HG02970 (cell line): ENCODE measurements around the gene TMEM97.

Experiments used
- ATAC-seq: cut with Tn5 transposase; IDR thresholded peaks from one replicate; pipeline ENCODE4 v1.9.1; 2021; ENCODE audit warnings: mild to moderate bottlenecking, moderate library complexity, moderate number of reproducible peaks; ENCODE audit not compliant: unreplicated experiment, low FRiP score

TMEM97 gene

DNA sequence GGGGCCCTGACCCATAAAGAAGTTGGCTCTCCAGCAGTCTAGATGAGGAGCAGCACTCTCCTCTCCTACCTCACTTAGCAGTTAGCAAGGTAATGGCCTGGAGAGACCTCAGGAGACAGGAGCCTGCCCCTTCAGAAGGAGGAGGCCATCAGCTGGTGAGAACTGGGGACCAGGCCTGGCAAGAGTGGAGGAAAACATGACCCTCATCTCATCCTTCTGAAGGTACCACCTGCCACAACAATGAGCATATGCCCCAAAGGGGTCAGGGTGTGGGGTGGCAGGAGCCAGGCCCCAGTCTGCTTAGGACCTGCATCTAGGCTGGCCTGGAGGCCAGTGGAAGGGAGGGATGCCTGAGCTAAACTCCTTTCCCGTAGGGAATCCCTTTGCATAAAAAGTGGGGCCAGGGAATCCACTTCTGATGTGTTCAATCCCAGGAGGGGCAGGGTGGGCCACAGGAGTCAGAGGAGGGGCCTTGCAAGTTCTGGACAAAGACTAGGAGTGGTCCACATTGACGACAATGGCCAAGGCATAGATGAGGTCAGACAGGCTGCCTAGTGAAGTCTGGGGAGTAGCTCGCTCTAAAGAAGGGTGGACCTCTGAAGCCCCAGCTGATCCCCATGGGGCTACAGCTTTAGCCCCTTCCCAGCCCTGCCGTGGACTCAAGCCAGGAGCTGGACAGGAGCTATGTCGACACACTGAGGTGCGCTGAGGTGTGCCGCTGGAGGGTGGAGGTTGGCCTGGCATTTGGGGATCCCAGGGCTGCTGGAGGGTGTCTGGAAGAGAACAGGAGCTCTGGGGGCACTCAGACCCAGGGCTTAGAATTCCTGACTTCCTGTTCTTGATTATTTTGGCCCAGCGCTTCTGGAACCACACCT lies 45.0 kb downstream of the TMEM97 start:
- ATAC-seq: no peak

DNA sequence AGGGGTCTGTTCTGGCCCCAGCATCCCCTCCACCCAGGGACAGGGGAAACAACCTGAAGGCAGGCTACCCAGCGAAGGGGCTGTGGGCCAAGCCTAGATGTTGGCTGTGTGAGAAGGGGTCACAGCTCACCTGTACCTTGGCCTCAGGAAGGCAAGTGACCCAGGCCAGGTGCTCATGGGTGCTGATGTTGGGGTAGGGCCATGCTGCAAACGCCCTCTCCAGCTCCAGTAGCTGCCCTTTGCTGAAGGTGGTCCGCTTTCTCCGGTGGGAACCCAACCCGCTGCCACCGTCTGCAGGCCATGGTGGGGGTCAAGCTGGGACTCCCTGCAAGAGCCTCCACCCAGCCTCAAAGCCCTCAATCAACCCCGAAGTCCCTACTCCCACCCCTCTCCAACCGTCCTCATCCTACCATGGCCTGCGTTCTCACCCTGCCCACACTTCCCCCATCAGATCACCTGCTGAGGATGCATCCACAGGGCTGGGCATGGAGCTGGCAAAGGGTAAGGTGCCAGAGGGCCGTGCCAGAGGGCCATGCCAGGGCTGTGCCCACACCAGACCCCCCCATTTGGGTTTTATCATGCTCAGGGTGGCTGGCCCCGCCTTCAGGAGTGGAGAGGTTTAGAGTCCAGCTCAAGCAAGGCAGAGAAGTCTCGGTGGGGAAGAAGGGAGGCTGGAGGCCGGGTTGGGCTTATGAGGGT lies 45.8 kb downstream of the TMEM97 start, which contains the start of gene SEBOX:
Gene SEBOX, minus strand, starts transcription at position 535 of the 699 bp plus-strand sequence. Its CDS starts 48 bp downstream, at position 487.
- ATAC-seq: no peak

DNA sequence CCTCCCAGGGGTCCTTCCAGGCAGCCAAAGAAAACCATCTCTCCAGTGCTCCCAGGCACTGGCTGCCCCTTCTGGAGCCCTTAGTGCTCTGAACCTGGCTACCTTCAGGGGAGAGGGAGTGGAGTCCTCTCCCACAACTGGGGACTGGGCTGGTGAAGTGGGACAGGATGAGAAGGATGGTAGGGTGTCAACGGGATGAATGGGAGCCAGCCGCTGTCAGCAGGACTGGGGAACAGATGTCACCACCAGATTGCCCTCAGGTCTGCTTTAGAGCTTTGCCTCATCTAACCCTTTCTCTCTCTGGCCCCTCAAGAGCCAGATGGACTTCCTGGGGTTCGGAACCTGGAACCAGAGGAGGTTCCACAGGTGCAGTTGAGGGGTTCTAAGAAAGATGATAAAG lies 46.5 kb downstream of the TMEM97 start:
- no peak for ATAC-seq

DNA sequence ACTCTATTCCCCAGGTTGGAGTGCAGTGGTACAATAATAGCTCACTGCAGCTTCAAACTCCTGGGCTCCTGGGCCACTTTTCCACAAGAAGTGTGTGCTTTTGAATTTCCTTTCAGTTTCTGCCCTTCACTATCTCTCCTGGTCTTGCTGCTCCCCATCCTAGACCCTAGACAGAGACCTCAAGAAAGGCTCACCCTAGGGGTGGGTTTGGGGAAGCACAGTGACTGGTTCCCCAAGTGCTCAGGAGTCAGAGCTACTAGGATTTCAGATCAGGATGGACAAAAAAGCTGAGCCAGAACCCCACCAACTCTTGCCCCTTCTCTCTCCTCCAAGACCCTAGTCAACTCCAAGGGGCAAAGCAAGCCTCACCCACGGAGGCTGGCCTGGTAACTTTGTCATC lies 47.6 kb downstream of the TMEM97 start:
- no peak for ATAC-seq

DNA sequence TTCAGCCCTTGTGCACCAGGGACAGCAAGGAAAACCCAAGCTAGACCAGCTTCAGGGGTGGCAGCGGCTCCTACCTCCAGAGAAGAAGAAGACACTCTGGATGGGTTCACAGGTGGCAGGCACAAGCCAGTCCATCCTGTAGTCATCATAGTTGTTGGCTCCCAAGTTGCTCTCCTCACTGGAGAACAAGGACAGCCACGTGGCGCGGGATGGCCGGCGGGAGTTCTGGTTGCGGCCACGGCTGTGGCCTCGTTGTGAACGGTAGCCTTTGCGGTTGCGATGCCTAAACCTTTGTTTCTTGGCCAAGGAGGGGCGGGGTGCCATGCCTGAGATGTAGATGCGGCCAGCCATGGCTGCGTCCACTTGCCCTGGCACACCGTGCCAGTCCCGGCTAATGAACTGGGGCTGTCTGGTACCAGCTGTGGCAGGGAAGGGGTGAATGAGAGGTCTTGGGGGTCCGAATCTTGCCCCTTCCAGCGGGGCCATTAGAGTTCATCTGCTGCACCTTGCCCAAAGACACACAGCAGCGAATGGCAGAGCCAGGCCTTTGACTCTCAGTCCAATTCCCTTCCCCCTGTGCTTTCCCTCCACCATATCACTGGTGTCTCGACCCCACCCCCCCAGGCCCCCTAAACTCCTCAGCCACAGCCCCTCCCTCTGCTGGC lies 48.8 kb downstream of the TMEM97 start:
- no peak for ATAC-seq

DNA sequence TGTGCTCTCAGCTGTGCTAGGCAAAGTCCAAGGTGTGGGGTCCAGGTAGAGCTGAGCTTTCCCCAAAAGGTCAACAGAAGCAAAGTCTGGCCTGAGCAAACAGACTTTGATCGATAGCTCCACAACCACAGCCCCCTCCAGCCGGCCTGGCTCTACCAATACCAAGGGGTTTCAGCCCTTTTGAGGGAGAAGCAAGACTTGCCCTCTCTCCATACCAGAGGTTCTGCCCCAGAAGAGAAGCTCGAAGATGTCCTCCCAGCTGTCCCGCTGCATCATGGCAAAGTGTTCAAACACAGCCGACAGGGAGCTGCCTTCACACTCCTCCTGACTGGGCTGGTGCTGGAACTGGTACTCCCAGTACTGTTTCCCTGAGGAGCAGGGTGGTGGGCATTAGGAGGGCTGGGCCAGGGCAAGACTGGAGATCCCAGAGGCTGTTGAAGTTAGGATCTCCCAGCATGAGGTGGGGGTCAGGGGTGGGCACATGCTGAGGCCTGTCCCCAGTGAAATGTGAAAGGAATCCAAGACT lies 49.4 kb downstream of the TMEM97 start:
- no peak for ATAC-seq

DNA sequence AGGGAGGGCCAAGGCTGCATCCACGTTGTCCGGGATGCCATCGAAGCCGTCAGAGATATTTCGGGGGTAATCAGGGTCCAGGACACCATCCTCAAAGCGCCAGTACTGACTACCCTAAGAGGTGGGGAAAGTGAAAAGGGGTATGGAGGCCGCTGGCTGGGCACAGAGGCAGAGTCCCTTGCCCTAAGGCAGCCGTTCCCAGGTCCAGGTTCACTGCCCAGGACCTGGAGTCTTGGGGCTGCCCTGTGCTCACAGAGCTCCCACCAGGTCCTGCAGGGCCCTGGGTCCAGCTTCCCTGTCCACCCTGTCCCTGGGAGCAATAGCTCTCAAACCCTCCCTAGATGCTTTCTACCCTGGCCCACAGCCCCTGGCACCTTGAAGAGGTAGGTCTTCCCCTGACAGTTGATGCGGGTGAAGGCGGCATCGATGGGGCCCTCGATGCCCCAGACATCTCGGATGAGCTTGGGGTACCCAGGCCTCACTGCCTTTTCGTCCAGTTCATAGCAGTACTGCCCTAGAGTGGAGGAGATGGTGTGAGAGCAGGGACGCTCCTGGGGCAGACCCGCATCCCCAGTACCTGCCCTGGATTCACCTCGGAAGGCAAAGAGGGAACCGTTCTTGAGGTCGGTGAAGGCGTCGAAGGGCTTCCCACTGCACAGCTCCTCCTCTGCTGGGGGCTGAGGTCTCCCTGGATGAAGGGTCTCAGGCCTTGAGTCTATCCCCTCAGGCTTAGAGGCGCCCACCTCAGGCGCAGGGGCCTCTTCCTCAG lies 50.1 kb downstream of the TMEM97 start:
- no peak for ATAC-seq

DNA sequence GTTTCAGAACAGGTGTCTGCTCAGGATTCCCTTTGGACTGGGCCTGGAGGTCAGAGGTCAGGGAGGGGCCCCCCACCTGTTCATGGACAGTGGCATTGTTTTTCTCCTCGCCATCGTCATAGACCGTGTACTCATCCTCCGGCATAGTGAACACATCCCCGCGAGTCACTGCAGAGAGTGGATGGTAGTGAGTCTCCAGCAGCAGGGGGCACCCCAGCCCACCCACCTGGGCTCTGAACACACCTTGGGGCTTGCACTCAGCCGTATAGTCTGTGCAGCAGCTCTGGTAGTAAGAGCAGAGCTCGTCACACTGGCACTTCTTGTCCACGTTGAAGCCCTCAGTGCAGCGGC lies 50.7 kb downstream of the TMEM97 start:
- no peak for ATAC-seq

DNA sequence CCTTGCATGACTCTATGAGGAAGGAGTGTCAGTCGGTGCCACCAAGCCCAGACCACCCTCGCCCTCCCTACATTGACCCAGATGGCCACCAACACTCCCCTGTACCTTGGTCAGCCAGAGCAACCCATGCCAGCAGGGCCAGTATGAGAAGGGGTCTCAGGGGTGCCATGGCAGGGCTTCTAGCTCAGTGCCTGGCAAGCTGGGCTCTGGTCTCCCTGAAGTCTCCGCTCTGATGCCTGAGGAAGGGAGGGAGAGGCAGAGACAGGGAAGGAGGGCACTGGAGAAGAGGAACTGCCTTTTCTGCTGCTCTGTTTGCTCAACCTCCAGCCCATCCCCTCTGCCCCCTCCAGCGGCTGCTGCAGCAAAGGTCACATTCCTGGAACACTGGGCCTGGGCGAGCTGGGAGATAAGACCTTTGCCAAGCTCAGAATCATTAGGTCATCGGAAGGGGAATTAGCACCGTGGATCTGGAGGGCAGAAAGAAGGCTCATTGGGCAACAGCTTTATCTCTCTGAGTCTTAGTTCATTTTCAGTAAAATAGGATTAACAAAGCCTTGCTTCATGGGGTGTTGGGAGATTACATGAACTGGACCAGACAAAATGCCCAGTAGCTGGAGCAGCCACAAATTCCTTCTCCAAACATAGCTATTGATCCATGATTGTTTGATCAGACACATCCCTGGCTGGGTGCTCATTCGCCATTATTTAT lies 51.2 kb downstream of the TMEM97 start, which contains the start of gene VTN:
Gene VTN, minus strand, starts transcription at position 273 of the 709 bp plus-strand sequence. Its CDS starts 104 bp downstream, at position 169.
- no peak for ATAC-seq

DNA sequence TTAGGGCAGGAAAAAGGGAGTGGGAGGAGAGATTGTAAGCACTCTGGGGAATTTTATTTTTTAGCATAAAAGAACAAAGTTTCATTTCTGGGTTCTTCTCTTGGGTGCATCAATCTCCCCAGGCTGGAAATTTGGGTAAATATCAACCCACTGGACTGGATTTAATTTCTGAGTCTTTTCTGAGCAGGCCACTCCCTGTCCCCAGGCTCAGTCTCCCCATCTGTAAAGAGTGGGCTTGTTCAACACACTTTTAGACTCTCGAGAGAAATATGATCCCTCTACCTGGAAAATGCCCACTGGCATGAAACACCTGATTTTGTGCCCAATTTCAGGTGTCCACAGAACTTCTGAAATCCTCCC lies 51.7 kb downstream of the TMEM97 start:
- ATAC-seq: no peak

DNA sequence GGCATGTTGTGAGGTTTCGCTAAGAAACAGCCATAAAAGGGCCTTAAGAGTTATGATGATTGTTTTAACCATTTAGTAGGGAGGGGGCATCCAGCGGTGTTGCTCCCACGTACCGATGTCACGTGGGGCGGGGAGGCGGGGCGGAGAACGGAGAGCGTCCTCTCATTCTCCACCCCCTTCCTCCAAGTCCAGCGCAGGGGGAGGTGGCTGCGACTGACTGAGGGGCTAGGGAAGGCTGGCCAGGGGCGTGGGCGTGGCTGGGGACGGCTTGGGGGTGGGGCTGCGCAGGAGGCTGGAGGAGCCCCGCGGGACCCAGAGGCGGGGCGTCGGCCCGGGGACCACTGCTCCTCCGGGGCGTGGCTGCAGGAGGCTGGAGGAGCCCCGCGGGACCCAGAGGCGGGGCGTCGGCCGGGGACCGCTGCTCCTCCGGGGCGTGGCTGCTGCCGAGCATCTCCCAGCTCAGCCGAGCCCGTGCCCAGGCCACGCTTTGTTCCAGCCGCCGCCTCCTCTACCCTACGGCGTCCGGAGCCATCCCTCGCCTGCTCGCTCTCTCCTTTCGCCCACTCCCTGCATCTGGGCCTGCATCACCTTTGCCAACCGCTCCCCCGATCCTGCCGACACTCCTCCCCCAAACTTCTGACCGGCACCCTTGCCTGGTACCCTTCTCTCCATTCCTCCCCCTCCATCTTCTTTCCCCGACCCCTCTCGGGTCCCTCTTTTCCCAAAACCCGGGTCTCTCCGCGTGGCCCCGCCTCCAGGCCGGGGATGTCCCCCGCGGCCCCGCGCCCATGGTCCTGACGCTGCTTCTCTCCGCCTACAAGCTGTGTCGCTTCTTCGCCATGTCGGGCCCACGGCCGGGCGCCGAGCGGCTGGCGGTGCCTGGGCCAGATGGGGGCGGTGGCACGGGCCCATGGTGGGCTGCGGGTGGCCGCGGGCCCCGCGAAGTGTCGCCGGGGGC lies 52.5 kb downstream of the TMEM97 start, which contains the start of gene SARM1:
Gene SARM1, plus strand, starts transcription at position 450 of the 958 bp plus-strand sequence. Its CDS starts 339 bp downstream, at position 789.
- peak; percentile 82 for ATAC-seq

DNA sequence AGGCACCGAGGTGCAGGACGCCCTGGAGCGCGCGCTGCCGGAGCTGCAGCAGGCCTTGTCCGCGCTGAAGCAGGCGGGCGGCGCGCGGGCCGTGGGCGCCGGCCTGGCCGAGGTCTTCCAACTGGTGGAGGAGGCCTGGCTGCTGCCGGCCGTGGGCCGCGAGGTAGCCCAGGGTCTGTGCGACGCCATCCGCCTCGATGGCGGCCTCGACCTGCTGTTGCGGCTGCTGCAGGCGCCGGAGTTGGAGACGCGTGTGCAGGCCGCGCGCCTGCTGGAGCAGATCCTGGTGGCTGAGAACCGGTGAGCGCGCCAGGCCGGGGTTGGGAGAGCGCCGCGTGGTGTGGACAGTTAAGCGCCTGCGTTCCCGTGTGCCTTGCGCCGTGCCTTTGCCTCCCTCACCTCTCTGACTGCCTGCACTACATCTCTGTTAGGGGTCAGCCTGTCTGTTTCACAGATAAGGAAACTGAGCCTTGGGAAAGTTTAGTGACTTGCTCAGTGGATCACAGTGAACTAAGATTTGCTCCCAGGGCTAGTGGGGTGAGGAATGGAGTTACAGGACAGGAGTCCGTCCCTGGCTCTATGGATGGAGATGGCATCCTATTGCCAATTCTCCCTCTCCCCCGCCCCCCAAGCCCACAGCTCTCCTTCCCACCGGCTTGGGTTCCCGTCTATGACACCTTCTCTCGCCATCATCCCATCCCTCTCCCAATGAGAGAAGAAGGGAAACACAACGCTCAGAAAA lies 53.4 kb downstream of the TMEM97 start:
- ATAC-seq: no peak

DNA sequence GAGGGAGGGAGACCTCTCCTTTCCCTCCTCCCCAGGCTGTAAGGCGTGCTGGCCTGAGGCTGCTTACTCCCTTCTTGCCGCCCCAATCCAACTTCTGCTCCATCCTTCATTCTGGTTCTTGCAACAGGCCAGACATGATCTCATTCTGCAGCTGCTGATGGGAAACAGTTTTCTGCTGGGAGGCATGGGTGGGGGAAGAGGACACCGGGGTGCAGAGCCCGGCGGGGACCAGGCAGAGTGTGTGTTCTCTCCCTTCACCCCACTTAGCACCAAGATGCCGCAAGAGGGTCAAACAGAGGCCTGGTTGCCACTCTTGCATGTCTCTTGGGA lies 53.9 kb downstream of the TMEM97 start:
- ATAC-seq: no peak
